Right kidney (tissue), 1 donor: ENCODE data around the gene FKBP5.

Source experiments
- DNase-seq: peaks from one replicate; pipeline ENCODE4 v3.0.0-alpha.2; 2016

Gene FKBP5

GRCh38 chr6:35664945-35665344 is 23.8 kb downstream of the FKBP5 start:
- DNase-seq = no peak

GRCh38 chr6:35663447-35664235 is 25.1 kb downstream of the FKBP5 start:
- DNase-seq = no peak

DNA sequence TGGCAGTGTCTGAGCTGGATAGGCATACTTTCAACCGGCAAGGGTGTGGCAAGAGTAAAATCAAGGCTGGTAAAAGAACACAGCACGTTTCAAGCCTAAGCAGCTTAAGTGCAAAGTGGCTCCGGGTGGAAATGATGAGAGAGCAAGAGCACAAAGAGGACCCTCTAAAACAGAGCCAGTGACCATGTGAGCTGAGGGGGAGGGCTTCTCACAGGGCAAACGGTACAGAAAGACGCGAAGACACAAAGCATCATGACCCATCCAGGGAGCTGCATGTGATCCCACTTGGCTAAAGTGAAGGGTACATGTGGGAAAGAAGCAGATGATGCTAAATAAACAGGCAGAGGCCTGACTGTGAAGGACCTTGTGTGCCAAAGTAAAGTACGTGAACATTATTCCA is 25.7 kb downstream of the FKBP5 start:
- DNase-seq = no peak

DNA sequence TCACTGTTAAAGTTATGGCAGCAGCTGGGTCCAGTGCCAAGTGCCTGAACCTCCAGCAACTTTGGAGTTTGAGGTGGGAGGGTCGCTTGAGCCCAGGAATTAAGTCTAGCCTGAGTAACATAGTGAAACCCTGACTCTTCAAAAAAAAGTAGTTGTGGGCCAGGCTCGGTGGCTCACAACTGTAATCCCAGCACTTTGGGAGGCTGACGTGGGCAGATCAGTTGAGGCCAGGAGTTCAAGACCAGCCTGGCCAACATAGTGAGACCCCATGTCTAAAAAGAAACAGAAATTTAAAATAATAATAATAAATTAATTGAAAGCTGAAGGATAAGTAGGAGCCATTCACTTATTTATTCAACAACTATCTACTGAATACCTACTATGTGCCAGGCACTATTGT is 33.8 kb downstream of the FKBP5 start:
- no peak for DNase-seq

GRCh38 chr6:35651244-35651643 is 37.5 kb downstream of the FKBP5 start:
- DNase-seq = no peak

DNA sequence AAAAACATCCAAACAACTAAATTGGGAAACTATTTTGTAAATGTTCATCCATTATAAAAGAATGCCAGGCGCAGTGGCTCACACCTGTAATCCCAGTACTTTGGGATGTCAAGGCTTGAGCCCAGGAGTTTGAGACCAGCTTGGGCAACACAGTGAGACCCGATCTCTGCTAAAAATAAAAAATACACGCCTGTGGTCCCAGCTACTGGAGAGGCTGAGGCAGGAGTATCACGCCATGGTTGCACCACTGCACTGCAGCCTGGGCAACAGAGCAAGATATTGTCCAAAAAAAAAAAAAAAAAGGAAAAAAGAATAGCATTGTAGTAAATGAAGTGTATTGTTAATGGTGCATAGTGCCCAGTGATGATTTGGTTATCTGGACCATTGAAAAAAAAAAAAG is 38.7 kb downstream of the FKBP5 start:
- DNase-seq = no peak

DNA sequence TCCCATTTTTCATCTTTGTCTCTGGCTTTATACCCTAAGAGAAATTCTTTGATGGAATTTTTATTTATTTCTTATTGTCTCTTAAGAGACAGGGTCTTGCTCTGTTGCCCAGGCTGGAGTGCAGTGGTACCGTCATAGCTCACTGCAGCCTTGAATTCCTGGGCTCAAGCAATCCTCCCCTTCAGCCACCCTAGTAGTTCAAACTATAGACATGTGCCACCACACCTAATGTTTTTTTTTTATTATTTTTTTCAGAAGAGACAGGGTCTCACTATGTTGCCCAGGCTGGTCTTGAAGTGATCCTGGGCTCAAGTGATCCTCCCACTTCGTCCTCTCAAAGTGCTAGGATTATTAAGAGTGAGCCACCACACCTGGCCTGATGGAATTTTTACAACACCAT is 40.5 kb downstream of the FKBP5 start:
- DNase-seq = no peak

DNA sequence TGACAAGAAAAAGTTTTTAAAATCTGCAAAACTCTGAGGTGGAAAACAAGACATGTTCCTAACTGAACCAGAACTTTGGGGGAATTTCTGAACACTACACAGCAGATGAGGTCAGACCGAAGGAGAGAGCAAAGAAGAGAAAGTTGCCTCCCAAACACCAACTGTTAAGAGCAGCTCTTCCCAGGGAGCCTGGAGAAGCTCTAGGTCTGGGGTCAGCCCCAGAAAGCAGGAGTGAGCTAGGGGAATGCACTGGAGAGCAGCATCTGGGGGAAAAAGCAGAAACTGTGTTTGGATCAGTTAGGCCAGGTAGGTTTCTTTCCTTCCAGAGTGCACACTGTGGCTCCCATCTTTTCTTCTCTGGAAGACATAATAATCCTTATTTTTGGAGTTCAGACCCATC is 41.3 kb downstream of the FKBP5 start:
- no peak for DNase-seq

DNA sequence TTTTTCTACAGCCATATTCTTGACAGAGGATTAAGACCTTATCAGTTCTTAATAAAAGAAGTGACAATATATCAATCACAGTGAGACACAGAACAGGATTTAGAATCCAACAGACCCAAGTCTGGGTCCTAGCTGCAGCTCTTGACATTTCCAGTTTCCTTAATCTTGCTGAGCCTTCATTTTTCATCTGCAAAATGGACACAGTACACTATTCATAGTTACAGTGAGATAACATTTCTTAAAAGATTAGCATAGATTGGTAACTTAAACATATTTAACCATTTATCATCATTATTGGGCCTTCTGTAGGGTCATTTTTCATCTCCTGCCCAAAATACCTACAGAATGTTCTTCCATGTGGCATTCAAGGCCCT is 45.6 kb downstream of the FKBP5 start:
- DNase-seq = no peak

- no peak for DNase-seq
Measured at GRCh38 chr6:35642471-35643161, 46.1 kb downstream of the FKBP5 start.

DNA sequence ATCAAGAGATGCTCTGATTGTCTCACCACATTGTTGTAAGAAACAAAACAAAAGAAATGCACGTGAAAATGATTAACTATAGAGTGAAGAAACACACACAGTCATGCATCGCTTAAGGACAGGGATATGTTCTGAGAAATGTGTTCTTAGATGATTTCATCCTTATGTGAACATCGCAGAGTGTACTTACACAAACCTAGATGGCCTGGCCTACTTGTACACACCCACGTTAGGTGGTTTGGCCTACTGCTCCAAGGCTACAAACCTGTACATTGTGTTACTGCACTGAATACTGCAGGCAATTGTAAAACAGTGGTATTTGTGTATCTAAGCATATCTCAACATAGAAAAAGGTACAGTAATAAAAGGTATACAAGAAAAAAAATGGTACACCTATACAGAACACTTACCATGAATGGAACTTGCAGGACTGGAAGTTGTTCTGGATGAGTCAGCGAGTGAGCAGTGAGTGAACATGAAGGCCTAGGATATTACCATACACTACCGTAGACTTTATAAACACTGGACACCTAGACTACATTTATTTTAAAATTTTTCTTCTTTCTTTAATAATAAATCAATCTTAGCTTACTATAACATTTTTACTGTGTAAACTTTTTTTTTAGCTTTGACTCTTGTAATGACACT is 48.6 kb downstream of the FKBP5 start:
- no peak for DNase-seq

DNA sequence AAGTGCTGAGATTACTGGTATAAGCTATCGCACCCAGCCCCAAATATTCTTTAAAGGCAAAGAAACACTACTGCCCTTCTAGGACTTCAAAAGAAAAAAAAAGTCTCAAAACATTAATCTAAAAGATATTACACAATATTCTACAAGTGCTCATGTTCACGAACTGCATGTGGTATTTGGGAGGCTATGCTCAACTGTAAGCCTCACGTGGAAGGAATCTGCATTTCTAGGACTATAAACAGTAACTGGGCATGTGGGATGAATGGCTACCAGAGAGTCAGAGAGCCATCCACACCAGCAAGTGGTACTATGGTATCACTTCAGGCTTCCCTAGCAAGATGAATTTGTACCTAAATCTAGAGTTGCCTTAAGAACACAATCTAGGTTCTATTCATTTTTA is 50.0 kb downstream of the FKBP5 start:
- DNase-seq = no peak

DNA sequence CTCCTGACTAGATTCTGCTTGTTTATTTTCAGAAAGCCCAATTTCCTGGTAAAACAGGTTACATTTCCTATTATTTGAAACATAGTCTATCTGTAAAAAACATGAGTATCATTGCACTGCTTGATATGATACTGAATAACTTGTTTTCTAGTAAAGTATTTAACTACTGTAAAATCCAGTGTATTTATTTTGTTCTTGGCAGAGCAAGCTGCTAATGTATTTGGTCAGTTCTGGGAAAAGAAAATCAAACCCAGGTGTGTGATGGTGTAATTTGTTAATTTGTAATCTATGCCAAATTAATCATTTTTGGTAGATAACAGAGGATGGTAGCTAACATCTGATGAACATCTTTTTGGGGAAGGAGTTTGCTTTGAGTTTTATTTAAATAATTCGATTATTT is 50.8 kb downstream of the FKBP5 start:
- no peak for DNase-seq

DNA sequence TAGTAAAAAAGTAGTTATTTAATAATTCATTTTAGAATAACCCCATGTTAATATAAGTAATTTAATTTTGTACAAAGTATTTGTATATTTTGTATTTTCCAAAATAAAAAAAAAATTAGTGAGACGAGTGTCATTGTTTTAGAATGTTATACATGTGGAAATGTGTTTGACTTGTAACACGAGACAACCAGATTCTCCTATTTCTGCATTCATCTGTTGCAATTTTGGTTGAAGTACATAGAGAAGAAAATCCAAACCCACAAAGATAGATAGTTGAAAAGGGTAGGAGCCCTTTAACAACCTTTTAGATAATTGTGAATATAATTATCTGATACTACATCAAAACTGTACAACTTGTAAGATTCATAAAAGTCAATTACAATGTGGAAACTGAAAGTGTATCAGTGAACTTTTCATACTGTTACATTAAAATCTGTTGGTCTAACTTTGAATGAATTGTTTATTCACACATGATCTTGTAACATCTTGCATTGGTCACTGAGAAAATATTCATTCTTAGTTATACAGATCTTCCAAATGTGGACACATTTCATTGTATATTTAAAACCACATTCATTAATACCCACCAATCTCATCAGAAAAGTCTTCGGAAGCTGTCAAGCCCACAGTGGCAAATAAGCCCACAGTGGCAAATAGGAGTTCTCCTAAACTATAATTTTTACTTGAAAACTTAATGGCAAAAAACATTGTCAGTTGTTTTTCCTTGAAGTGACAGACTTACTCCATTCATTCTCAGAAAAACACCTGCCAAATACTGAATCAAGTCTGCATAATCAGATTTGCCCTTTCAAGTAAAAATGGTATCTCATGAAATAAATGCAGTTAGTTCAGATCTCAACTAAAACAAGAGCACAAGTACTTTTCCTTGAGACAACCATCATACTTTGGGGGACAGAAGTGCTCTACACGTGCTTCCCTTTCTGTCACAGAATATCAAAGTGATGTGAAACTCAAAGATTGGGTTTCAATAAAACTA is 52.8 kb downstream of the FKBP5 start:
- DNase-seq = no peak

GRCh38 chr6:35634316-35634715 is 54.4 kb downstream of the FKBP5 start:
- DNase-seq = no peak

- DNase-seq = no peak
Measured at GRCh38 chr6:35633579-35634089, 55.1 kb downstream of the FKBP5 start.

- DNase-seq = no peak
Measured at GRCh38 chr6:35629876-35630378, 58.8 kb downstream of the FKBP5 start.

- DNase-seq = no peak
Measured at GRCh38 chr6:35626401-35626800, 62.3 kb downstream of the FKBP5 start.

- DNase-seq = no peak
Measured at GRCh38 chr6:35624341-35625070, 64.2 kb downstream of the FKBP5 start.

GRCh38 chr6:35622283-35622682 is 66.4 kb downstream of the FKBP5 start:
- DNase-seq = no peak

- no peak for DNase-seq
Measured at GRCh38 chr6:35620706-35621105, 68.0 kb downstream of the FKBP5 start.
